HG03135 (cell line): Measurements from ENCODE around the gene CACNA2D1.

Experiments
- ATAC-seq: cut with Tn5 transposase; IDR thresholded peaks from one replicate; pipeline ENCODE4 v1.9.1; 2021; ENCODE audit warnings: mild to moderate bottlenecking, moderate library complexity; ENCODE audit not compliant: unreplicated experiment

The CACNA2D1 gene

GRCh38 chr7:82347808-82348207 lies 95.8 kb downstream of the CACNA2D1 start:
- no peak for ATAC-seq

GRCh38 chr7:82345886-82346285 lies 97.7 kb downstream of the CACNA2D1 start:
- no peak for ATAC-seq

DNA sequence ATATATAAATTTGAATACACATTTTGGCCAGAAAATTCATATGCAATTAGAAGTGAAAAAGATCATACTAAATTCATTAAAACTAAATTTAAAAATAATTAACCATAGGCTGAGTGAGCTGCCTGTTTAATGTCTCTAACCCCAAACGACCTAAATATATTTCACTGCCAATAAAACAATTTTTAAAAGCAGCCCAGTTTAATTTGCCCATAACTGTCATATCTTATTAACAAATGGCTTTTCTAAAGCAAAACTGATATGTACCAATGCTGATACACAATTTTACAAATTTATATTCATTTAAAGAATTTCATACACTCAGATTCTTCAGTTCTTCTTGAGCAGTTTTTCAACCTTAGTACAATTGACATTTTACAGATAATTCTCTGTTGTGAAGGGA lies 99.9 kb downstream of the CACNA2D1 start:
- no peak for ATAC-seq

DNA sequence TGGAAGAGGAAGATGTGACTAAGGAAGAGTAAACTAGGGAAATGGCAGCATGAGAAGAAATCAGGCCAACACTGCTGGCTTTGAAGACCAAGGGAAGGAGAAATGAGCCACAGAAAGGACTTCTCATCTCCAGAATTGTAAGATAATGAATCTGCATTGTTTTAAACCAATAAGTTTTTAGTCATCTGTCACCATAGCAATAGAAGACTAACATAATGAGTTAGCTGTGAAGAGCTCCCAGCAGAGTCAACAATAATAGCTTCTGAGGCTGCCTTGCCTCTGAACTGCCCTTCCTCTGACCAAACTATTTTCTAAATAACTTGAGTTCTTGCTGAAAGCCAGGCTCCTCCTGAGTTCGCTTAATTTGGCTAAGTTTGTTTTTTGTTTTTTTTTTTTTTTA lies 103.6 kb downstream of the CACNA2D1 start:
- ATAC-seq, result no peak

DNA sequence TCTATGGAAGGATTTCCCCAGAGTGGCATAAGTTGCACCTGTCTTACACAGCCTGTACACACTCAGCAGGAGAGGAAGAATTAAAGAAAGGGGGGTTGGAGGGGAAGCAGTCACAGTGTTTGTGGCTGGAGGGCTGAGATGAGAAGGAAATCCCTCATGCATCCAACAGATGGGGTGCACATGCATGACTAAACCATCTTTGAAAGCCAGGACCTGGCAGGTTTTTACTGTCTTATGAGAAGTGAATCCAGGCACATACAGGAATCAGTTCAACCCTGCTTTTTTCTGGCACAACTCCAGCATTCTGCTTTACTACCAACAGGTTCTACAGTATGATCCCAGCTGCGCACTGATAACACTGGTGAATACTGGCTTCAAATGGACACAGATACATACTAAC lies 107.7 kb downstream of the CACNA2D1 start:
- ATAC-seq, result no peak

DNA sequence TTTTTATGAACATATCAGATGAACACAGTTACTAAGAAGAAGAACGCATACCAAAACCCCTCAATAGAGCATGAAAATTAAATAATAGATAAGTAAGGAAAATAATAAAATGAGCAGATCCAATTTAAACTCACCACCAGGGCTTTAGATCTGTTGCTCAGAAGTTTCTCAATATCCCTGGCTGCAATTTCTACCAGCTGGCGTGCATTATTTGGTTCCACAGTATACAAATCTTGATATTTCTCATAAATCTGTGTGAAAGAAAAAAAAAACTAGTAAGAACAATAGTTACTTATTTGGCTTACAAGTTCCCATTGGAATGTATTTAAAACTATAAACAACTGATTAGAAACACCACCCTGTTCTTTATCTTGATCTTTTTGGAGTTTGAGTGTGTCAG lies 108.6 kb downstream of the CACNA2D1 start:
- no peak for ATAC-seq

- no peak for ATAC-seq
These were observed 112.3 kb downstream of the CACNA2D1 start for GRCh38 chr7:82331234-82331633.

GRCh38 chr7:82330706-82331215 lies 112.8 kb downstream of the CACNA2D1 start:
- ATAC-seq, result no peak

- ATAC-seq, result no peak
These were observed 115.7 kb downstream of the CACNA2D1 start for GRCh38 chr7:82327898-82328297.

DNA sequence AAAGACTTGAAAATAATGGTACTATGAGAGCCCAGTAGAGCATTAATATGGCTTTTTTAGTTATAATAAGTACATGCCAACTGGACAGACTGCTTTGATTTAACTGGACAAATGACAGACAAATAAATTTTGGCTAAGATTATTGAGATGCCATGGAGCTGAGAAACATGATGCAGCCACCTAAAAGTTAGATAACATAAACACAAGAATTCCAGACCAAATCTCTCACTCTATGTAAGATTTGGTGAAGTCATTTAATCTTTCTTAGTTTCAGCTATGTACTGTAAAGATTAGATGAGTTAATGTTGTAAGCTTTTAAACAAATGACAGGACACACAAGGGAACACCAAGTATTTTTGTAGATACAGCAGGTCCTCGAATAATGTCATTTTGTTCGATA lies 118.2 kb downstream of the CACNA2D1 start:
- ATAC-seq, result no peak

DNA sequence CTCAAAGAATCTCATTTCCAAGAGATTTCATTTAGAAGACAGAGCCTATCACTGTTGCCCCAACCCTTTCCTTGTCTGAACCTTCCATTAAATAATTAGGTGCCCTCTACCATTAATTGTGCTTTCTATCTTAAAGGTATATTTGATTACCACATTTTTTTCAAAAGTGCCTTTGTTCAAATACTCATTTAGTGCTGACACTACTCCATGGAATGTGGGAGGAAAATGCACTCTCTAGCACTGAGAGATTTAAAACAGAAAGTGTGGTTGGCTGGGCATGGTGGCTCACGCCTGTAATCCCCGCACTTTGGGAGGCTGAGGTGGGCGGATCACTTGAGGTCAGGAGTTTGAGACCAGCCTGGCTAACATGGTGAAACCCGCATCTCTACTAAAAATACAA lies 119.8 kb downstream of the CACNA2D1 start:
- no peak for ATAC-seq

DNA sequence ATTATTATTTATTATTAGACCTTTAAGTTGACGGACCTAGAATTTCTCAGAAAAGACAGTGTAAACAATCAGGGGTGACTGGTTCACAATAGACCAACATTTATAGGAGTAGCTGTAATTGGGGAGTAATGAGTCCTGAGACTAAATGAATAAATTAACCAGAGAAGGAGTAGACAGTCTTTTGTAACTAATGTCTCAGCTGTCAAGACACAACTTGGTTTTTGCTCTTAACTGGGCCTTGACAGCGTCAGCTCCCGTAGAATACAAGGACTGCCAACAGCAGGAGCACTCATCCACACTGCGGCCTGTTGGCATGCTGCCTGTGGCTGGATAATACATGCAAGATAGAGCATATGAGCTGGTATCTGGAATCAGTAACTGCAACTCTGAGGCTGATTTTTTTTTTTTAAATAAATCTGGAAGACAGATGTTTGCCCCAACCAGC lies 123.9 kb downstream of the CACNA2D1 start:
- no peak for ATAC-seq

- ATAC-seq, result no peak
These were observed 124.8 kb downstream of the CACNA2D1 start for GRCh38 chr7:82318786-82319185.

DNA sequence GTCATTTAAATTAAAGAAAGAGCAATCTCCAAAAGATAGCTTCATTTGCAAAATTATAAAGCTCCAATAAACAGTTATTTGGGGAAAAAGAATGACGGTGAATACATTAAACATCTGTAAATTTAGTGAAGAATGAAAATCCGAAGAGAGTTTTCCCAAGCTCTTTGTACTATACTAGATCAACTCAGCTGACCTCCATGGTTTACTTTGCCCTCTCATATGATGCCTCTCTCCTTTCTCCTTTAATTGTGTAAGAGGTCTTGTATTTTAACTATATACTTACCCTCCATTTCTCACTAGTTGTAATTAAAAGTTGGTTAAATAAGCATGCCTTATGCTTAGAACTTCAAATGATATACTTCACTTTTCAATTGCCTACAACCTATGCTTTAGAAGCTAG lies 125.8 kb downstream of the CACNA2D1 start:
- ATAC-seq, result no peak

GRCh38 chr7:82317257-82317721 lies 126.3 kb downstream of the CACNA2D1 start:
- ATAC-seq, result no peak

DNA sequence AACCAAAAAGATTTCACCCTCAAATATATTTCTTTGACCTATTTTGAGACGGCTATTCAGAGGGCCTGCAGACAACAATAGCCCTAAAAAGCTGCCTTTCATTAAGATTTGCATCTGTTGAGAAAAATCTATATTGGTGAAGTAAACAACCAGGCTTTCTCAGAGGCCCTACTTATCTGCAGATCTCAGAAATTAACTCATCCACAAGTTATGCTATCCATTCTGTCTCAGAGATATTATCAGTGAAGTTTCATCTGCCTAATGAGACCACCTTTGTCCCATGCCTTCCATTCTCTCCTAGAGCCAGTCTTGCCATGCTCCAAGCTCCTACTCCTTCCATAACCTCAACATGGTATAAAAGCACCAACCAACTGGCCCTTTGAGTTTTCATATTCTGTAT lies 130.3 kb downstream of the CACNA2D1 start:
- ATAC-seq, result no peak

GRCh38 chr7:82312646-82313045 lies 130.9 kb downstream of the CACNA2D1 start:
- ATAC-seq, result no peak

- ATAC-seq, result no peak
These were observed 138.1 kb downstream of the CACNA2D1 start for GRCh38 chr7:82305347-82306005.

GRCh38 chr7:82294865-82295264 lies 148.7 kb downstream of the CACNA2D1 start:
- no peak for ATAC-seq

DNA sequence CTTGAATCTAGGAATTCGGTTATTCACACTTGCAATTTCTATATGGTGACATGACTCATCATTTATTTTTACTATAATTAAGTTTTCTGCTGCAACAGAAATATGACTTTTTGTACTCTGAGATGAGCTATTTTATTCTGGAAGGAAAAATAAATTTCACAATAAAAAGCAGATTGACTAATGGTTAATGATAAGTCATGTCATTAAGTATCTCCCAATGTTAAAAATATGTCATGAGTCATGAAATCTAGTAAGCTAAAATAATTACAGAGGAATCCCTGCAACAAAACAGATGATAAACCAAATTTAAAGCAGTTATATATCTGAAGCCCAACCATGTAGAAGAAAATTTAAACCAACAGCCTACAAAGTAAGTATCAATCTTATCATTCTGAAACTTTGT lies 149.2 kb downstream of the CACNA2D1 start:
- ATAC-seq, result no peak

GRCh38 chr7:82293467-82293866 lies 150.1 kb downstream of the CACNA2D1 start:
- no peak for ATAC-seq

- no peak for ATAC-seq
These were observed 151.6 kb downstream of the CACNA2D1 start for GRCh38 chr7:82291931-82292330.

DNA sequence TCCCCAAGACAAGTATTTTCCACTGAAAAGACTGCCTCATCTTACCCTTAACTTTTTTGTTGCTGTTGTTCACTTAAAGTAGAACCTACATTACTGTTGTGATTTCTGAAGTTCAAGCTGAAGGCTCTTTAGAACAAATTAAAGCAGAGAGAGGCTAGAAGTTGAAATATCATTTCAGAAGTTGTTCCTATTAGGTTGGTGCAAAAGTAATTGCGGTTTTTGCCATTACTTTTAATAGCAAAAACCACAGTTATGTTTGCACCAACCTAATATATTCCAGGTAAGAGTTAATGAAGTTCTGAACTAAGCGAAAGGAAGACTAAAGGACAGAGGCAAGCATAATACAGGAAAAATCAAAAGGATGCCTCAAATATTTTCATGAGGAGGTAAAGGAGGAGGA lies 153.7 kb downstream of the CACNA2D1 start:
- no peak for ATAC-seq
